Body of pancreas (tissue), 4 donors: ENCODE measurements around the gene SH3BP1.

ENCODE experiments used
- CTCF ChIP-seq, 7 experiments: fragments of 450-650 bp in 4 of 7; fragments of 200-600 bp in 3 of 7; sonication (generic) in 3 of 7; IDR thresholded peaks; one replicate each; pipeline ENCODE4 v1.5.1; 2016 to 2019; ENCODE audit warnings: antibody characterized with exemption in 7 of 7
- POLR2A ChIP-seq, 3 donors: fragments of 450-650 bp; IDR thresholded peaks; one replicate each; pipeline ENCODE4 v1.6.1; 2016; ENCODE audit warnings: antibody characterized with exemption in 3 of 3, mild to moderate bottlenecking in 2 of 3

- TF ChIP-seq POLR2A (IDR thresholded peaks at IDR 0.05), result no peak
- no peak for TF ChIP-seq CTCF (IDR thresholded peaks at IDR 0.05)
These were observed 51.5 kb downstream of the SH3BP1 start for GRCh38 chr22:37690901-37691504.
